HG03045 (cell line): Measurements from ENCODE around the gene LRRC74B.
"Not testable (repeated sequence)": the region's sequence is repeated elsewhere in the genome, so short reads cannot be mapped to it uniquely, and the experiment has no call there.

ENCODE experiments used
- ATAC-seq: cut with Tn5 transposase; IDR thresholded peaks from one replicate; pipeline ENCODE4 v1.9.1; 2021; ENCODE audit warnings: mild to moderate bottlenecking, moderate library complexity; ENCODE audit not compliant: unreplicated experiment

LRRC74B gene

GRCh38 chr22:21073482-21073881 lies 27.7 kb downstream of the LRRC74B start:
- ATAC-seq: no peak

- no peak for ATAC-seq
These were observed 28.5 kb downstream of the LRRC74B start for GRCh38 chr22:21074102-21074715.

- ATAC-seq: no peak
These were observed 29.9 kb downstream of the LRRC74B start for GRCh38 chr22:21075516-21076138.

GRCh38 chr22:21076912-21077625 lies 31.3 kb downstream of the LRRC74B start:
- no peak for ATAC-seq

GRCh38 chr22:21077884-21078508 lies 32.2 kb downstream of the LRRC74B start:
- ATAC-seq: no peak

- ATAC-seq: no peak
These were observed 33.2 kb downstream of the LRRC74B start for GRCh38 chr22:21078916-21079315.

- no peak for ATAC-seq
These were observed 33.7 kb downstream of the LRRC74B start for GRCh38 chr22:21079493-21079892.

- ATAC-seq: no peak
These were observed 34.8 kb downstream of the LRRC74B start for GRCh38 chr22:21080435-21081137.

GRCh38 chr22:21082248-21082647 lies 36.5 kb downstream of the LRRC74B start:
- ATAC-seq: no peak

- no peak for ATAC-seq
These were observed 41.4 kb downstream of the LRRC74B start for GRCh38 chr22:21087119-21087518.

- ATAC-seq: not testable (repeated sequence)
These were observed 42.2 kb downstream of the LRRC74B start for GRCh38 chr22:21087926-21088325.

- not testable (repeated sequence) for ATAC-seq
These were observed 45.5 kb downstream of the LRRC74B start for GRCh38 chr22:21091220-21091619.

GRCh38 chr22:21092797-21093554 lies 47.2 kb downstream of the LRRC74B start:
- ATAC-seq: no peak

GRCh38 chr22:21093555-21094137 lies 47.9 kb downstream of the LRRC74B start:
- ATAC-seq: not testable (repeated sequence)

- ATAC-seq: no peak
These were observed 49.4 kb downstream of the LRRC74B start for GRCh38 chr22:21094911-21095772.

- ATAC-seq: no peak
These were observed 50.0 kb downstream of the LRRC74B start for GRCh38 chr22:21095773-21096107.

- ATAC-seq: not testable (repeated sequence)
These were observed 51.1 kb downstream of the LRRC74B start for GRCh38 chr22:21096878-21097277.

GRCh38 chr22:21098099-21098671 lies 52.4 kb downstream of the LRRC74B start:
- no peak for ATAC-seq

GRCh38 chr22:21099578-21099977 lies 53.8 kb downstream of the LRRC74B start:
- ATAC-seq: no peak
